ENCODE measurements around the gene SNX32.
A peak's percentile ranks its signal among the peaks of the same experiment; 100 is the strongest.

SNX32 gene

DNA sequence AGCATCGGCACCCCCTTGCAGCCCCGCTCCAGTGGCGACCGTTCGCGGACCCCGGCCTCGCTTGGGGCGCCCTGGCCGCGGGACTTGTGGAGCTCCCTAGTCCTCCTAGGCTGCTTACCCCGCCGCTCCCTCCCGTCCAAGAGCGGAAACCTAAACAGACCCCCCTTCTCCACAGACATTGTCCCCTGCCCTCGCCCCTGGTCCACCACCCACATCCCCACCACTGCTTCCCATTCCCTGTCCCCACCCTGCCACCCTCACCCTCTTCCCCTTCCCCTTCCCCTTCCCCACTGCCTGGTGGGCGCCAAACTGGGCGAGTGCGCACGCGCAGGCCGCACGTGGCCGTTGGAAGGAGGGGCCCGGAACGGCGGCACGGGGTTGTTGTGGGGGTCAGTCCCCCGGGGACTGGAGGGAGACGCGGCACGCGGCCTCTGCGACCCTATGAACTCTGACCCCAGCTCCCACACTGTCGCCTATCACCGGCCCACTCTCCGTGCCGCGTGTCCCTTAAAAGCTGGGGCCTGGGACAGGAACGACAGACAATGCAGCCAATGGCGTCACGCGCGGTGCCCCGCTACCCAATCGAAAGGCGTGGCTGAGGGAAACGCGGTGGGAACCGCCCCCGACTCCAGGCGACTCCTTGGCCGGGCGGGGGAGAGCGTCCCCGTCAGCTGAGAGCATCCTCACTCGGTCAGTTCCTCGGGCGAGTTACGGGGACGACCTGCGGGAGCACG, at the start of gene SNX32:
SNX32 (plus strand) TSS at position 667 of the 734 bp plus-strand sequence. CDS start 103 bp downstream, outside the sequence.
- peak; percentile 27 for DNase-seq

DNA sequence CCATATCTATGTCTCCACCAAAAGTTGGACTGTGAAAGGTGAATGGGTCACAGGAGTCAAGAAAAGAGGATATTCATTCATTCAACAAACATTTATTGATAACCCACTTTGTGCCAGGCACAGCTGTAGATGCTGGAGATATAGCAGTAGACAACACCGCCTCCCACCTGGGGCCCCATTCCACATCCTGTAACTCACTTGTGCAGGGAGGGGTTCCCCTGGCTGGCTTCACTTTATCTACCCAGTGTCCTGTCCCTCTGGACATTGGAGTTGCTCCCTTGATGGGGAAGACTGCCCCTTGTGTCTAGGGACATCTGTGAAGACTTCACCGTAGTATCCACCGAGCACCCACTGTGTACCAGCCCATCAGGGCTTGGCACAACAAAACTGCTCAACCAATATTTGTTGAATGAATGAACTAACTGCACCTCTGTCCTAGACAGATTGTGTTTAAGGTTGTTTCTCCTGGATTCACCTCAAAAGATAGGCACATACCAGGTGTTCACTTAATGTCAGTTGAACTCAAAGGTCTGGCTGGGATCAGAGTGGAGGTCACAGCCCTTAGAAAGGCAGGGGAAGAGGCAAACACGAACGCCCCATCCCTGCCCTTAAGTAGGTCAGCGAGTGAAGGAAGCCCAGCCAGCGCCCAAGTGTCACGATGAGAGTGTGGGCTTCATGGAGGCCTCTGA, 48.3 kb upstream of the SNX32 start:
- no peak for DNase-seq

DNA sequence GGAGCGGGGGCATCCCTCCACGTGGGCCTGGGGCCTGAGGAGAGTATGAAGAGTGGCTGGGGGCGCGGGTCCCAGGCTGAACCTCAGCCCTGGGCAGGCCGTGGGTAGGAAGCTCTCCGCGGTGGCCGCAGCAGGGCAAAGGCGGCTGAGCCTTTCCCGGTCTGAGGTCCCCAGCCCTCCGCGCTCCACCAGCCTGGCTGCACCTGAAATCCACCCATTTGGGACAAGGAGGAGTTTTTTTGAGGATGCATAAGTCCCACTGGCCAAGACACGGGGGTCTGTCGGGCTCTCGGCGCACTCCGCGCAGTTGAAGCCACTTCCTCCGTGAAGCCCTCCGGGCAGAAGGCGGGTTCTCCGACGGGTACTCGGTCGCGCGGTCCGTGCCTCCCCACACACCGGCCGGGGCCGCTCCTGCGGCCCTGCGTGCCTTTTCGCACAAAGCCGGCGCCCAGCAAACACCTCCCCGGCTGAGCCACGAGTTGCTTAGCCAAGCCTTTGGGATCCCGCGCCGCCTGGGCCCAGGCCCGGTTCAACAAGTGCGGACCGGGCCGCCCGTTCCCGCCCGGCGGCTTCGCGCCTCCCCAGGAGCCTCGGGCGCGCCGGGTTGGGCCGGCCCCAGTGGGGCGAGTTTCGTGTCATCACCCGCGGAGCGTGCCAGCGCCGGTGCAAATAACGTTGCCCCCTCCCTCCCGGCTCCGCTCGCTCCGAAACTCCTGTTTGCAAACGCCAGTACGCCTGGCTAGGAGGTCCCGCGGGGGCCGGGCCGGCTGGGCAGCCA, 47.6 kb upstream of the SNX32 start:
- DNase-seq = no peak

DNA sequence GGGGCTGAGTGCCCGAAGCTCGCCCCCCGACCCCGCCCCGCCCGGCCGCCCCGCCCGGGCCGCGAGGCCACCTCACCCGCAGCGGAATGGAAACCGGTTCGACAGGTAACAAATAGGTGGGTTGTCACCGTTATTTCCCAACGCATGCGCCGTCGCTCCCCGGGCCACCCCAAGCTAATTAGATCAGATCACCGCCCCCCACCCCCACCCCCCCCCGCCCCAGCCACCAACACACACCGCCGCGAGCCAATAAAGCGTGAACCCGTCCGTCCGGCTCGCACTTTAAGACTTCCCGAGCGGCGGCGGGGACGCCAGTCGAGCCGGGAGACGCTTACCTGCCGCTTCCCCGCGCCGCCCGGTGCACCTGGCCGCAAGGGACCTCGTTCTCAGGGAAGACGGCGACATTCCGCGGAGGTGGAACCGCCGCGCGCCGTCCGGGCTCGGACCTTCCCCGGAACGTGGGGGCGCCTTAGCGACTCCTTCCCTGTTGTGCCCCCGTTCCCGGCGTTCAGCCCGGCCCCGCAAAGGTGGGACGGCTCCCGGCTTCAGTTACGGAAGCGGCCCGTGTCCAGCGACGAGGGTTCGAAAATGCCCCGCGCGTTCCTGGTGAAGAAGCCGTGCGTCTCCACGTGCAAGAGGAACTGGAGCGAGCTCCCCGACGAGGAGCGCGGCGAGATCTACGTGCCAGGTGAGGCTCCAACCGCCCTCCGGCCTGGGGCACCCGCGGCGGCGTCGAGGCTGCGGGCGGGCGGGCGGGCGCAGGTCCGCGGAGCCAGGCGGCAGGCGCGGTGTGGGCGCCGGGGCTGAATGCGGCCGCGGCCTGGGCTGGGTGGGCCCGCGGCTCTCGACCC, 46.8 kb upstream of the SNX32 start, which contains the start of gene OVOL1:
OVOL1 (plus strand) TSS at position 278 of the 851 bp plus-strand sequence; CDS start at position 589, 311 bp downstream.
- no peak for DNase-seq

DNA sequence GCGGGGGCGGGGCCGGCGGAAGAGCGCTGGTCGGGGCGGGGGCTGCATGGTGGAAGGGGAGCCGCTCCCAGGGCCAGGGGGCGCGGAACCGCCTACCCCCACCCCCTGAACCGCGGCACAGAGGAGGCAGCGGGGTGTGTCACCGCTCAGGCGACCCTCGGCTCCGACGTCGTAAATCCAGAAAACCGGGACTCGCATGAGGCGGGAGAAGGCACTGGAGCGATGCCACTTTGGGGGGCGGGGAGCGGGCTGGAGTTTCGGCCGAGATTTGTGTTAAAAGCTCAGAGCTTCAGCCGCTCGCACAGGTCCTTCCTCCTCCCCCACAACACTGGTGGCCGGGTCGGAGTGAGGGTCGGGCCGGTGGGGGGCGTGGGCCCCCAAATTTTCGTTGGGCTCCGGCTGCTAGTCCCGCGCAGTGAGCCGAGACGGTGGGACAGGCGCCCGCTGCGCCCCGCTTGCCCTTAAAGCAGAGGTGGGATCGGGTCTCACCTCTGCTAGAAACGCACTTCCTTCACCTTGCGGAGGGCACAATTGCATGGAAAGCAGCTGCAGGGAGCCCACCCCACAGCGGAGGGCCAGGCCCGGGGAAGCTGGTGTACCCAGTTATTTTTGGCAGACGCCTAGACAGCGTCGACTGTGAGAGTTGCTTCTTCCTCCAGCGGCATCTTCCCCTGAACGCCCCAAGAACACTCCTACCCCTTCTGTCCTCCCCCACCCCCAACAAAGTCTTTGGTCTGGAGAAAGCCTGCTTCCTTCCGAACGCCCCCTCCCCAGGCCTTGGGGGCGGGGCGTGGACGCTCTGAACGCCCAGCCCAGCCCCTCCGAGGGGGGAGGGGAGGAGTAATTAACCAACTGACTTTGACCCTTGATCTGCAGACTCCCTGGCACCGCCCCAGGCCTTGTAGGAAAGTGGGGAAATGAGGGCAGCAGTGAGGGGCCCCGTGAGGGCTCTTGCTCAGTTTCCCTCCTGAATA, 45.8 kb upstream of the SNX32 start:
- no peak for DNase-seq

GRCh38 chr11:65788821-65789220, 44.9 kb upstream of the SNX32 start:
- DNase-seq = no peak

DNA sequence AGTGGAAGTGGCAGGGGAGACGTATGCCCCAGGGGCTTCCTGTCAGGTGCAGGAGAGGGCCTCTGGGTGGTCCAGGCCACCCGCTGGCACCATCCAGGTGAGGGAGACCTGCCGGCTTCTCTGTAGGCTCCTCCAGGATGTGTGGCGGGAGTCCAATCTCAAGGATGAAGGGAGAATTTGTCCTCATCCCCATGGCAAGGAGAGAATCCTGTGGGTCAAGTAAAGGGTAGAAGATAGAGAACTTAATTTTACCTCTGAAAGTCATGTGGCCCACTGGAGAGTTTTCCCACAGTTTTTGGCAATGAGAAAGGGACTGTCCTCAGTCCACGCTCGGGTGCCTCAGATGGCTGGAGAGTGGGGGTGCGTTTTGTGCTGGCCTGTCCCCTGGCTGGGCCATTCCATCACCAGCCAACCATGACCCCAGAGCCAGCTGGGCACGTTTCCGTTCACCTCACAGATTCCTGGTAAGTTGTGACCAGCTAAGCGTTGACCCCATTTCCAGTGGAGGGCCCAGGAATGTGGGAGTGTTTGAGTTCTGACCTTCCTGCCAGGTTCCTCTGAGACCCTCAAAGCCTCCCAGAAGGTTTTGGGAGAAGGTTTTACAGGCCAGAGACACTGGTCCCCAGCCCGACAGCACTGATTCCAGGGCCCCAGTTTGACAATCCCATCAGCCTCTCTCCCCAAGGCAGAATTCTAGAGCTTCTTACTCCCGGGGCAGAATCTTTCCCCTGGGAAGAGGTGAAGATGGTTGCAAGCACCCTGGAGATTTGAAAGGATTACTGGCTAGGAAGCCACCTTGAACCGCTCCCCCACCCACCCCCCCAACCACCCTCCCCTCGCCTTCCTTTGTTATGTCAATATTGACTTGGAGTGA, 44.3 kb upstream of the SNX32 start:
- DNase-seq = no peak

- no peak for DNase-seq
Observed at GRCh38 chr11:65790104-65790901, 43.5 kb upstream of the SNX32 start.

- DNase-seq = no peak
Observed at GRCh38 chr11:65790902-65791650, 42.7 kb upstream of the SNX32 start.

DNA sequence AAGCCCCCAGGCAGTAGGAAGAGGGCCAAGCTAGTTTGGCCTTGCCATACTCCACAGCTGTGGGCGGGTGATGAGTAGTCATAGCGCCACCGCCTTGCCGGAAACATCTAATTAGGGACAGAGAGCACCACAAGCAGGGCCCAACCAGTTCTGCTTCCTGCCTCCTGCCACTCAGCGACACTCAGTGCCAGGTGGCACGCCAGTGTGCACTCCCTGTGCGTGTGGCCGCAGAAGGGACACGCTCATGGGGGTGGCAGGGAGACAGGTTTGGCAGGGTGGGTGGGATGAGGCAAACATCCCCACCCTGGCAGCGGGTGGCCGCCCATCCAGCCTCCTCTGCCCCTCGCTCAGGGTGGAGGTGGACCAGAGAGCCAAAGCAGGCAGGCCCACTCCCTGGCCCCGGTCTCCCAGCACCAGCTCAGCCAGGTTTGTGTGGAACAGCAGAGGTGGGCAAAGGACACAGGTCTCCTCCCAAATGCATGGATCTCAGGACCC, 42.0 kb upstream of the SNX32 start:
- DNase-seq = no peak

DNA sequence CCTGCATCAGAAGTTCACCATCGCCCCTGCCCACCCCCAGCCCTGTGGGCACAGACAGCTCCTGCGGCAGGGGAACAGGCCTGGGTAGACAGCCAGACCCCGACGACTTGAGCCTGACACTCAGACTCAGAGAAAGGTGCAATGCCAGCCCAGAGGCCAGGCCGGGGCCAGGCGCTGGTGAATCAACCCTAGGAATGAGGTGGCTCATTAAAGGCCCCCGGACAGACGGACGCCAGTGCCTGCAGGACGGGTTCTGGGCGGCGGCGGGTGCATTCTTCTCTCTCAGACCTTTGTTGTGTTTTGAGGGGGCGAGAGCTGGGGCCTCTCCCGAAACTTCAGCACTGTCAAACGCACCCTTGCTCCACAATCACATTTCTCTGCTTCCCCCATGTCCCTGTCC, 41.3 kb upstream of the SNX32 start:
- no peak for DNase-seq

GRCh38 chr11:65793144-65793581, 40.6 kb upstream of the SNX32 start:
- DNase-seq = no peak

GRCh38 chr11:65793625-65794400, 40.0 kb upstream of the SNX32 start:
- DNase-seq = no peak

DNA sequence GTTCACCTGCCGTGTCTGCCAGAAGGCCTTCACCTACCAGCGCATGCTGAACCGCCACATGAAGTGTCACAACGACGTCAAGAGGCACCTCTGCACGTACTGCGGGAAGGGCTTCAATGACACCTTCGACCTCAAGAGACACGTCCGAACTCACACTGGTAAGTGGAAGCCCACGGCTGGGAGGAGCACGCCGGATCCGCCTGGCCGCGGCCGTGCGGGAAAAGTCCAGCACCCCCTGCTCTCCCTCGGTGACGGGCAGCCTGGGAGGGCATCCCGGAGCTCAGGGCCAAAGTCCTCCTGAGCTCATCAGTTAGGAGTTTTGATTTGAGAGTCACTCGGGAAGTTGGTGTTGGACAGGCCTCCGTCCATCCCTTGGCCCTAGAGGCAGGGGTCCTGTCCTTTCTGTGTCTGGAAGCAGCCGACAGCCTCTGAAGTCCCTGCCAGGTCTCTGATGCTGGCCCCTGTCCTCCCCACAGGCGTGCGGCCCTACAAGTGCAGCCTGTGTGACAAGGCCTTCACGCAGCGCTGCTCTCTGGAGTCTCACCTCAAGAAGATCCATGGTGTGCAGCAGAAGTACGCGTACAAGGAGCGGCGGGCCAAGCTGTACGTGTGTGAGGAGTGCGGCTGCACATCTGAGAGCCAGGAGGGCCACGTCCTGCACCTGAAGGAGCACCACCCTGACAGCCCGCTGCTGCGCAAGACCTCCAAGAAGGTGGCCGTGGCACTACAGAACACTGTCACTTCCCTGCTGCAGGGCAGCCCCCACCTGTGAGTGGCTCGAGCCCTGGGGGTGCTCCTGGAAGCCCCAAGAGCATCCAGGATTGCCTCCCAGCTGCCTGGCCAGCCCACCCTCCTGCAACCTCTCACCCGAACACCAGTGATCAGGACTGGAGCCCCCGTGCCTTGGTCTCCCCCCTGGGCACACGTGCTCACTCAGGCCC, 38.9 kb upstream of the SNX32 start:
- no peak for DNase-seq

- DNase-seq = no peak
Observed at GRCh38 chr11:65796726-65797601, 36.8 kb upstream of the SNX32 start.

Data from DMS 273 treated with DMSO at 0.1 percent for 48 hours (cell line).